ENCODE measurements around the gene SLC35E2B. TPM values are rescaled to one million over a fixed set of nuclear protein-coding genes. Genes with fewer than 3 reads are reported as not detected.
"Not testable (repeated sequence)": the region's sequence is repeated elsewhere in the genome, so short reads cannot be mapped to it uniquely, and the experiment has no call there.

The SLC35E2B gene
- 10 to 100 TPM; 15.3 to 24.6 TPM for total RNA-seq
- long read RNA-seq, full-length matches to known transcripts = 2 of 6 reads
- long read RNA-seq, partial matches to known transcripts = 0 of 6 reads
- long read RNA-seq, other reads (novel, unspliced or antisense) = 4 of 6 reads

GRCh38 chr1:1692714-1693647, at the start of gene SLC35E2B:
TSS of gene SLC35E2B (minus strand) at chr1:1692795. CDS start at chr1:1676699, 16,096 bp downstream.
- intact Hi-C loops (cut with DNase I) = not testable (repeated sequence)
- DNase-seq (peak; percentile 90), ATAC-seq (peak; percentile 93)

GRCh38 chr1:1741013-1741412, 48.4 kb upstream of the SLC35E2B start:
- ATAC-seq; intact Hi-C loops (cut with DNase I); DNase-seq: not testable (repeated sequence)

DNA sequence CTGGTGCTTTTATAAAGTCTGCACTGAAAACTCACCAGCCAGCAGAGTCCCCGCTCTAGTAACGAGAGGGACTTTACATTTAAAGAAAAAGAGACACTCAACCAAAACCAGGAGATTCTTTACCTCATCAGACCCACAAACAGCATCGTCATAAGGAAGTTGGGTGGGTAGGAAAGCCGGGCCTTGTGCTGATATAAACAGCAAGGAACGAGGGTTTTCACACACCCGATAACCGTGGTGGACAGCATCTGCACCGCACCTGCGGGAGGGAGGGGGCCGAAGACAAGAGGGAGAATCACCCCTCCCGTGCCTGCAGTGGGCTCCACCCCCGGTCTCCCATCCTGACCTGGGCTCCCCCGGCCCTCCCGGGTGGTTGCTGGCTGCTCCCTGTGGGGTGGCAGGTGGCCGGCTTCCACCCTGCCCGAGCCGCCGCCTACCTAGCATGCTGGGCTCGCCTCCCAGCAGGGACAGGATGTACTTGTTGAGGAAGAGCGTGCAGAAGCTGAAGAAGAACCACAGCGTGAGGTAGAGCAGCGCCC, 46.3 kb upstream of the SLC35E2B start:
- ATAC-seq; intact Hi-C loops (cut with DNase I); DNase-seq: not testable (repeated sequence)

DNA sequence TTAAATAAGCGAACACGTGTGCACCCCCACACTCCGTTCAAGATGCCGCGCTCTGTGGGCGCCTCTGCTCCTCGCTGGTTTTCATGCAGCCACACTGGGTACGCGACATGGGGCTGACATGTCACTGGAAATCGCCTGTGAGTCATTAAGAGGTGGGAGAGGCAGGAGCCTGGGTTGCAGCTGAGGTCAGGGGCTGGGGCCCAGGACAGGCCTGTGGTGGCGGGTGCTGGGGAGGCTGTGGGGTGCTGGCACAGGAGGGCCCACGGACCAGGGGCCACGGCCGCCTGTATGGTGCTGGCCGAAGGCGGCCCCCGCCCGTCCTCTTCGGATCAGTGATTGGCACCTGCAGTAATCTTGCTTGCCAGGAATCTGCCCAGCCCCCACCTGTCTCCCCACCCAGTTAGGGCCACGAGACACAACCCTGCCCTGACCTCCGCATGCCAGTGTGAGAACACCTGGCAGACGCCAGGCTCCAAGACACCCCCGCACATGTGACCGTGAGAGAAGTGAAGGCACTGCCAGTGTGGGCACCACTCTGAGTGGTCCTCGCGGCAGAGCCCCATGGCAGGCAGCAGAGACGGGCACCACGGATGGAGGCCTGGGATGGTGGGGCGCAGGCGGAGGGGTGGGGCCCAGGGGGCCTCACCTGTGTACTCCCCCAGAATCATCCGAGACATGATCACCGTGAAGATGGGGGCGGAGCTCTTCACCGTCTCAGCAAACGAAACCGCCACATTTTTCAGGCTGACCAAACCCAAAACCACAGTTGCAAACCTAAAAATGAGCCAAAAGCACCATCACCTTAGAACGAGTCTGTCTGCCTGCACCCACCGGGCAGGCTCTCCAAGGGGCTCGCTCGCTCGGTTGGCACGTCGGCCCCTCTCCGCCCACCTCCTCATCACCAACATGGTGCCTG, 45.3 kb upstream of the SLC35E2B start:
- ATAC-seq = peak in 1 of 2 donors; percentile 27
- DNase-seq; intact Hi-C loops (cut with DNase I): not testable (repeated sequence)

GRCh38 chr1:1732381-1732780, 39.8 kb upstream of the SLC35E2B start:
- DNase-seq = no peak
- no peak for ATAC-seq
- intact Hi-C loops (cut with DNase I) = no loop called here

- ATAC-seq (no peak), DNase-seq (no peak)
- intact Hi-C loops (cut with DNase I) = no loop called here
Observed at GRCh38 chr1:1730870-1731269, 38.3 kb upstream of the SLC35E2B start.

- DNase-seq; ATAC-seq; intact Hi-C loops (cut with DNase I): not testable (repeated sequence)
Observed at GRCh38 chr1:1730230-1730629, 37.6 kb upstream of the SLC35E2B start.

DNA sequence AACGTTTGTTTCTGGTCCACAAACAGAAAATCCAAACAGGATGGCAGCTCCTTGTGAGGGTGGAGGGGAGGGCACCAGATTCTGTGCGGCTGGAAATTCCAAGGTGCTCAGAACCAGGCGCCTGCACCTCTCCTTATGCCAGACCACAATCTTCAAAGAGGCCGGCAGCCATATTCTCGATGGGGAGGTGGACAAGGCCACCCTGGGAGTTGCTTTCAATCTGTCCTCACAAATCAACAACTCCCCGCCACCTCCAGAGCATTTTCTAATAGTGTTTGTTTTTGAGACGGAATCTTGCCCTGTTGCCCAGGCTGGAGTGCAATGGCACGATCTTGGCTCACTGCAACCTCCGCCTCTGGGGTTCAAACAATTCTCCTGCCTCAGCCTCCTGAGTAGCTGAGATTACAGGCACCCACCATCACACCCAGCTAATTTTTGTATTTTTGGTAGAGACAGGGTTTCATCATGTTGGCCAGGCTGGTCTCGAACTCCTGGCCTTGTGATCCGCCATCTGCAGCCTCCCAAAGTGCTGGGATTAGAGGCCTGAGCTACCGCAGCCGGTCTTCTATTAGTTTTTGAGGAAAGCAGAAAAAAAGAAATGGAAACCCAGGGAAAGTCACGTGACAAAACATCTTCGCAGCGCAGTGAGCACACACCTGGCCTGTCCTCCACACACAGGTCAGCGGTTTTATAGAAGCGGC, 36.7 kb upstream of the SLC35E2B start:
- DNase-seq; ATAC-seq; intact Hi-C loops (cut with DNase I): not testable (repeated sequence)

DNA sequence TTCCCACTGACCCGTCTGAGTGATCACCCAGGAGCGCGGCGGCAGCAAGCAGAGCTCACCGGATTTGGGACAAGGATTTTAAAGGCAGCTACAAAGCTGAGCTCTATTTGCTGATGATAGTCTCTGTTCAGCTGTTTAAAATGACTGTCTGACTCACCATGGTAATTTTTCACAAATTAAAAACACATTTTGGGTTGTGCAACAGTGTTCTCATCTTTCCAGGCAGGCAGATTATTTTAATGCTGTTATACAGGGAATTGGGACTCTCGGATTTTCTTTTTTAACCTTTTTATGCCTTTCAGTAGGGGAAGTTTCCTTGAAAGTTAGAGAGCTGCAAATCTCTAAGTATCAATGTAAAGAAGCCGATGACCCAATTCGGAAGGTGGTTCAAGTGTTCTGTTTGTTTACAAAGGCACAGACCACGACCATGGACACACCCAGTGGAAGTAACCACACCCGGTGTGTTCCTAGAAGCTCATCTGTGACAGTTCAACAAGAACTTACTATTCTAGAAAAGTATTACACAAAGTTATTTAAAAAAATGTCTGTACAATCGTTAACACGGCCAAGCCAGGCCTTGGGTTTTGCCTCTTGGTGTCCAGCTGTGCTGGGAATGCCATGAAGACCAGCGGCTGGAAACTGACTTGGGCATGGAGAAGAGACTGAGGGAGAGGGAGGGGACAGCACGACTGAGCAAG, 35.9 kb upstream of the SLC35E2B start:
- ATAC-seq; DNase-seq; intact Hi-C loops (cut with DNase I): not testable (repeated sequence)

DNA sequence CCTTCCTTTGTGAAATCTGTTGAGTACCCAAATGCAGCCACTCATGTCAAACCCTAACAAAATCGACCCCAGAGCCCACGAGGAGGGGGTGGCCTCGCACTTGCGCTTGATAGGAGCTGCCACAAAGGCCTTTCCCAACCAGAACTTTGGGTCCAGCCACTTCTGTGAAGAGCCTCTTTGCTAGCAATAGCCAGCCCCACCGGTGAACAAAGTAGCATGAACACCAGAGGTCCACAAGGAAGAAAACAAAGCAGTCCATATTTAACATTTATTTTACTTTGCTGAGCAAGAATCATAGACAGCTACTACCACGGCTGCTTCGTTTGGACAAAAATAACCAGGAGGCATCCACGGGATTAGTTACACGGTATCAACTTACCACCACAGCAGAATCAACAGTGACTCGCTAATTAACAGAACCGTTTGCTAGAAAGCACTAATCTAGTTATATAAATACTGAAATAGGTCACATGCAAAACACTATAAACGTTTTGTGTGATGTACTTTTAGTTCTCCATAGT, 34.6 kb upstream of the SLC35E2B start:
- DNase-seq; intact Hi-C loops (cut with DNase I); ATAC-seq: not testable (repeated sequence)

DNA sequence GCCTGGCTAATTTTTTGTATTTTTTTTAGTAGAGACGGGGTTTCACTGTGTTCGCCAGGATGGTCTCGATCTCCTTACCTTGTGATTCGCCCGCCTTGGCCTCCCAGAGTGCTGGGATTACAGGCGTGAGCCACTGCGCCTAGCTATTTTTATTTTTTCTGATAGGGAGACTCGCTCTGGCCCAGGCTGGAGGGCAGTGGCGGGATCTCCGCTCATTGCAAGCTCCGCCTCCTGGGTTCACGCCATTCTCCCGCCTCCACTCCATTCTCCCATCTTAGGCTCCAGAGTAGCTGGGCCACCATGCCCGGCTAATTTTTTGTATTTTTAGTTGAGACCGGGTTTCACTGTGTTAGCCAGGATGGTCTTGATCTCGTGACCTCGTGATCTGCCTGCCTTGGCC, 33.5 kb upstream of the SLC35E2B start:
- ATAC-seq; intact Hi-C loops (cut with DNase I); DNase-seq: not testable (repeated sequence)

DNA sequence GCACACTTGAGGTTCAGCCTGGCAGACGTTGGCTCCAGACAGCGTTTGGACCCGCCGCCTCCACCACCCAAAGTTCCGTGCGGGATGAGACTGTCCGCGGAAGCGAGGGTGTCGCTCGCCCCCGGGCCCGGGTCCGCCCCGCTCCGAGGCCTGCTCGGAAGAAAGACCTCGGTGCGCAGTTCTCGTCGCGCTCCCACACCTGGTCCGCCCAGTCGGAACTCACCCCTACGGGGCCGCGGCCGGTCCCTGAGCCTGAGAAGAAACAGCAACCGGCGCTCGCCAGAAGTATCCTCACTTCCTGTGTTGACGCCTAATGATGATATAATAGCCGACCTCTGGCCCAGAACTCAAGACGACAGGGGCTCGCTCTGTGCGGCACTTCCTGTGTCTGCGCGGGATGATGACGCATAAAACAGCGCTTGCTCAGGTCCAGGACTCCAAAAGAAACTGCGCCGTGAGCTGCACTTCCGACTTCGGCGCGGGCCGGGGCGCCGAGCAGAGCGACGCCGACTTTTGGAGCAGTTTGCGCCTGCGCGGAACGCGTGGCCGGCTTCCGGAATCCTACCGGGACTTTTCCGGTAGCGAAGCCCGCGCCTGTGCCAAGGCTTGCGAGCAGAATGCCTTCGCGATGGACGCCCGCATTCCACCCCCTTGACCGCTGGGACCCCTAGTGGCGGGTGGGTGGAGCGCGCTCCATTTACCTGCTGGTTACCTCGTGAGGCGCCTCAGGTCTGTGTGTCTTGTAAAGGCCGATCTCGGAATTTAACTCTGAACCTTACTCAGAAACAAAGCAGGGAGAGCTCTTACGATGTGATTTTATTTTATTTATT, 31.7 kb upstream of the SLC35E2B start, which contains the start of gene CDK11A:
Gene CDK11A, minus strand, starts transcription at position 323 of the 830 bp plus-strand sequence. CDS start 1,539 bp downstream, outside the sequence.
- ATAC-seq (peak; percentile 98), DNase-seq (peak; percentile 100)
- intact Hi-C loops (cut with DNase I) = not testable (repeated sequence)

GRCh38 chr1:1721201-1721600, 28.6 kb upstream of the SLC35E2B start:
- intact Hi-C loops (cut with DNase I) = no loop called here
- ATAC-seq (no peak), DNase-seq (no peak)

DNA sequence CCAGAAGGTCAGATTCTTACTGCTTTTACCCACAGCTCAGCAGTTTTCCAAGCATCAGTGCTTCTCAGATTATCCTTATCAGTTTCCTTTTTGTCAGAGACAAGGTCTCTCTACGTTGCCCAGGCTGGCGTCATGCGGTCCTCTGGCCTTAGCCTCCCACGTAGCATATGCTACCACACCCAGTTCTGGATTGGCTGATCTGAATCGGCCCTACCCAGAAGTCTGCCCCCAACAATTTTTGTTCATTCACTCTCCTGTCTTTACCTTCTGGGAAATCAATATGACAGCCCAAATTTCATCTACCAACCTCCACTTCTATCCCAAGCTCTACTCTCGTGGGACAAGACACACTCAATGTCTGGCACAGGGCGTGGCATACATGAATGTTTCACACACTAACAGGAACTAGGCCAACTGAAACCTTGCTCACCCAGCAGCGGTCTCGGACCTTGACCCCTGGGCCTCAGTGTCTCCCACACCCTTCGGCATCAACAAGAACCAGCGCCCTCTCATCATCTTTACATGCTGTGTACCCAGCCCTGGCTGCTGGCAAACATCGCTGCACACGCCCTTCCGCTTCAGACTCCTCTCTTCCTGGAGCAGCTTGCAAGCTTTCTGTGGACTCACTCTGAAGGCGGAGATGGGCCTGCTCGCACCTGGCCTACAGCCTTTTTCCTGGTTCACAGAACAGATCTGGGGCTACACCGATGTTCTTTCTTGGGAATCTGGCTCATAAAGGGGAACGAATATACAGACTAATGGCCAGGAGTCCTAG, 22.7 kb upstream of the SLC35E2B start:
- intact Hi-C loops (cut with DNase I); DNase-seq; ATAC-seq: not testable (repeated sequence)

GRCh38 chr1:1707897-1708296, 15.3 kb upstream of the SLC35E2B start:
- intact Hi-C loops (cut with DNase I); ATAC-seq; DNase-seq: not testable (repeated sequence)

GRCh38 chr1:1707241-1707640, 14.6 kb upstream of the SLC35E2B start:
- intact Hi-C loops (cut with DNase I); DNase-seq; ATAC-seq: not testable (repeated sequence)

All from left cardiac atrium (tissue), 4 donors.